SJSA1 (cell line): ENCODE data around the gene ABL1. TPM values are rescaled to one million over a fixed set of nuclear protein-coding genes. Genes with fewer than 3 reads are reported as not detected.

Experiments used
- DNase-seq, 2 experiments: peaks; one replicate each; pipeline ENCODE4 v3.0.0-alpha.2; 2015 to 2020; ENCODE audit warnings: low spot score in 2 of 2, low read depth in 1 of 2
- H3K27ac ChIP-seq: fragments of 250-450 bp; sonication (Bioruptor Pico); 2 replicates; pipeline ENCODE4 v1.5.1; 2020; ENCODE audit warnings: mild to moderate bottlenecking, moderate library complexity
- H3K27me3 ChIP-seq: fragments of 250-450 bp; sonication (Bioruptor Pico); replicated peaks from 2 replicates; pipeline ENCODE4 v1.5.1; 2020; ENCODE audit warnings: mild to moderate bottlenecking, moderate library complexity
- H3K36me3 ChIP-seq: fragments of 250-450 bp; sonication (Bioruptor Pico); 2 replicates; pipeline ENCODE4 v1.5.1; 2020; ENCODE audit warnings: mild to moderate bottlenecking
- H3K4me1 ChIP-seq: fragments of 250-450 bp; sonication (Bioruptor Pico); replicated peaks from 2 replicates; pipeline ENCODE4 v1.6.1; 2021; ENCODE audit warnings: mild to moderate bottlenecking
- H3K4me3 ChIP-seq: fragments of 250-450 bp; sonication (Bioruptor Pico); 2 replicates; pipeline ENCODE4 v1.5.1; 2020; ENCODE audit warnings: mild to moderate bottlenecking
- H3K9me3 ChIP-seq: fragments of 250-450 bp; sonication (Bioruptor Pico); replicated peaks from 2 replicates; pipeline ENCODE4 v1.5.1; 2020; ENCODE audit warnings: mild to moderate bottlenecking
- total RNA-seq: library from RNA; depleted of rRNA; stranded (reverse); fragments of >200 nt; shearing (Covaris generic); gene quantifications from 2 replicates; pipeline ENCODE4 v1.2.3, GENCODE V29; 2014

ABL1 gene
- total RNA-seq, 1 experiment from 2014 or later: 24.7 TPM

GRCh38 chr9:130878295-130878694 lies 43.2 kb downstream of the ABL1 start:
- H3K9me3 ChIP-seq: no peaks in the 10 kb centered on the region
- no peak overlapping the region for H3K27ac ChIP-seq
- no peak overlapping the region for H3K4me3 ChIP-seq
- no peaks in the 10 kb centered on the region for H3K4me1 ChIP-seq
- no peaks in the 10 kb centered on the region for H3K27me3 ChIP-seq
- DNase-seq: no peak
- H3K36me3 ChIP-seq: peaks cover 81% of the 10 kb centered on the region

DNA sequence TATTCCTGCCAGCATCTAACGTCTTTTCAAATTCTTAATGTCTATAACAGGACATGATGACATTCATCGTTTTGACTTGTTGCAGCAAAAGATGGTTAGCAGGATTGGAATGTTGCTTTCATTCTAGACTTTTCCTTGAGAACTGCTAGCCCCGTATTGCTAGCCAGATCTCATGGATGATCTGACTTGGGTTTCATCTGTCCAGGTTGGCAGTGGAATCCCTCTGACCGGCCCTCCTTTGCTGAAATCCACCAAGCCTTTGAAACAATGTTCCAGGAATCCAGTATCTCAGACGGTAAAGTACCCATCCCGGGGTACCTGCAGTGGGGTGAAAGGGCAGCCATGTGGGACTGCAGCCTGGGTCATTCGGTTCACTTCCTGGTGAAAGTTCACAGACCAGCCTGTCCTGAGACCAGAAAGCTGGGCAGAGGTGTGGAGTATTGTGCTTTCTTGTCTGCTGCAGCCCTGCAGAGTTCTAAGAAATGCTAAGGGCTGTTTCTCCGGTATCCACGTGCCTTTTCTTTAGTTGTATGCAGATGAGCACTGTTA lies 44.9 kb downstream of the ABL1 start:
- Histone ChIP-seq H3K27me3 (no peaks in the 10 kb centered on the region), H3K36me3 (peaks cover 80% of the 10 kb centered on the region), H3K4me1 (no peaks in the 10 kb centered on the region), H3K27ac (no peak overlapping the region), H3K9me3 (no peaks in the 10 kb centered on the region), H3K4me3 (no peak overlapping the region)
- no peak for DNase-seq

DNA sequence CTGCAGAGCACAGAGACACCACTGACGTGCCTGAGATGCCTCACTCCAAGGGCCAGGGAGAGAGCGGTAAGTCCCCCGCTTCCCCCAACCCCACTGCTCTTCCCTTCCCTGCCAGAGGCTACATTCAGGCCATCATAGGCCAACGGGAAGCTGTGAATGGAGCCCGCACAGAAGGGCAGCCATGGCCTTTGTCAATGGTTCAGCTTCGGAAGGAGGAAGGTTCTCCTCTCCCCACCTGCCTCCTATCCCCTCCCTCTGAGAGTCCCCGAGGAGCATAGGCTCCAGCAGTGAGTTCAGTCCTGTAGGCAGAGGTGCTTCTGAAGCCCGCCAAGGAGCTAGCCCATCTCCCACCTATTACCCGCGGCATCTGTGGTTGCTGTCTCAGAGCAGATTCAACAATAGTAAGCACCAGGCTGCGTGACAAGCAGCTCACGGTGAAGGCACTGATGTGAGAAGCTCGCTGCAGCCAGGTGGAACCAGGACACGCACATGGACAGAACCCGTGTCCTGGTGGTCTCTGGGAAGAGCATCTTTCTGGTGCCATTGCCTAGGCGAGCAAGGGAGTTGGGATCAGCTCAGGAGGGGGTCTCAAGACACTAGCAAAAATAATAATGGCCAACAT lies 45.7 kb downstream of the ABL1 start:
- Histone ChIP-seq H3K27me3 (no peaks in the 10 kb centered on the region), H3K36me3 (peaks cover 82% of the 10 kb centered on the region), H3K4me1 (no peaks in the 10 kb centered on the region), H3K9me3 (no peaks in the 10 kb centered on the region), H3K27ac (no peak overlapping the region), H3K4me3 (no peak overlapping the region)
- DNase-seq: no peak

DNA sequence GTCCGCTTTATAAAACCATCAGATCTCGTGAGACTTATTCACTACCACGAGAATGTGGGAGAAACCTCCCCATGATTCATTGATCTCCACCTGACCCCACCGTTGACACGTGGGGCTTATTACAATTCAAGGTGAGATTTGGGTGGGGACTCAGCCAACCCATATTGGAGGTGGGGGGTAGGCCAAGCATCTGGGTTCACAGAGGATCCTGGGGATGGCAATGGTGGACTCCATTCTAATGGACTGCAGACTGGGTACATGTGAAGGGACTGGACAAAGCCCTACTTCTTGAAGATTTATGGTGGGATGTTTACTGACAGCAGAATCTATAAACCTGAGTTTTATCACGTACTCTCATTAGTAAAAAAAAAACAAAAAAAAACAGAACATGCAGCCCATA lies 46.5 kb downstream of the ABL1 start:
- no peak overlapping the region for H3K27ac ChIP-seq
- no peak overlapping the region for H3K4me3 ChIP-seq
- no peaks in the 10 kb centered on the region for H3K27me3 ChIP-seq
- no peaks in the 10 kb centered on the region for H3K9me3 ChIP-seq
- DNase-seq: no peak
- H3K4me1 ChIP-seq: no peaks in the 10 kb centered on the region
- peaks cover 90% of the 10 kb centered on the region for H3K36me3 ChIP-seq

DNA sequence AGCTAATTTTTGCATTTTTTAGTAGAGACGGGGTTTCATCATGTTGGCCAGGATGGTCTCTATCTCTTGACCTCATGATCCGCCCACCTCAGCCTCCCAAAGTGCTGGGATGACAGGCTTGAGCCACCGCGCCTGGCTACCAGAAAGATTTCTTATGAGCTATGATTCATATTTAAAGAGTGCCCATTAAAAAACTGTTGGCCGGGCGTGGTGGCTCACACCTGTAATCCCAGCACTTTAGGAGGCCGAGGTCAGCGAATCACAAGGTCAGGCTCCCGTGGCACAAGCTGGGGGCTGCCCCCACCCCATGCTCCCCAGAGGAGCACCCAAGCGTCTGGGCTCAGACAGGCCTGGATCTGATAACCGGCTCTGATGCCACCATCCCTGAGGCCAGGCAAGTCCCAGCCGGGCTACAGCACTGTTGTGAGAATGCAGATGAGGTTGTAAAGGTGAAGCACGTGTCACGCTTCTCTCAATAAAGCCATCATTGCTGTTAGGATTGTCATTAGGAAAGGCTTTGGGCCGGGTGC lies 47.7 kb downstream of the ABL1 start:
- Histone ChIP-seq H3K4me1 (no peaks in the 10 kb centered on the region), H3K4me3 (no peak overlapping the region), H3K36me3 (peaks cover 95% of the 10 kb centered on the region), H3K27ac (no peak overlapping the region), H3K27me3 (no peaks in the 10 kb centered on the region), H3K9me3 (no peaks in the 10 kb centered on the region)
- DNase-seq: no peak

- no peaks in the 10 kb centered on the region for H3K9me3 ChIP-seq
- no peak for DNase-seq
- H3K4me3 ChIP-seq: no peak overlapping the region
- H3K27me3 ChIP-seq: no peaks in the 10 kb centered on the region
- H3K4me1 ChIP-seq: no peaks in the 10 kb centered on the region
- no peak overlapping the region for H3K27ac ChIP-seq
- peaks cover 96% of the 10 kb centered on the region for H3K36me3 ChIP-seq
These were observed 48.4 kb downstream of the ABL1 start for GRCh38 chr9:130883479-130883878.

- peaks cover 96% of the 10 kb centered on the region for H3K36me3 ChIP-seq
- H3K4me1 ChIP-seq: no peaks in the 10 kb centered on the region
- DNase-seq: no peak
- no peak overlapping the region for H3K27ac ChIP-seq
- no peak overlapping the region for H3K4me3 ChIP-seq
- no peaks in the 10 kb centered on the region for H3K27me3 ChIP-seq
- no peaks in the 10 kb centered on the region for H3K9me3 ChIP-seq
These were observed 49.1 kb downstream of the ABL1 start for GRCh38 chr9:130884111-130884531.

GRCh38 chr9:130884542-130885483 lies 49.8 kb downstream of the ABL1 start:
- DNase-seq: no peak
- Histone ChIP-seq H3K36me3 (peaks cover 90% of the 10 kb centered on the region), H3K4me1 (no peaks in the 10 kb centered on the region)

GRCh38 chr9:130885484-130886375 lies 50.7 kb downstream of the ABL1 start:
- Histone ChIP-seq H3K27me3 (no peaks in the 10 kb centered on the region), H3K4me1 (no peaks in the 10 kb centered on the region), H3K9me3 (no peaks in the 10 kb centered on the region), H3K4me3 (no peak overlapping the region), H3K36me3 (peaks cover 86% of the 10 kb centered on the region), H3K27ac (no peak overlapping the region)
- DNase-seq: no peak

More at GRCh38 chr9:130884542-130885483, 49.8 kb downstream of the ABL1 start:
- no peak overlapping the region for H3K4me3 ChIP-seq
- H3K9me3 ChIP-seq: no peaks in the 10 kb centered on the region
- no peak overlapping the region for H3K27ac ChIP-seq
- H3K27me3 ChIP-seq: no peaks in the 10 kb centered on the region

DNA sequence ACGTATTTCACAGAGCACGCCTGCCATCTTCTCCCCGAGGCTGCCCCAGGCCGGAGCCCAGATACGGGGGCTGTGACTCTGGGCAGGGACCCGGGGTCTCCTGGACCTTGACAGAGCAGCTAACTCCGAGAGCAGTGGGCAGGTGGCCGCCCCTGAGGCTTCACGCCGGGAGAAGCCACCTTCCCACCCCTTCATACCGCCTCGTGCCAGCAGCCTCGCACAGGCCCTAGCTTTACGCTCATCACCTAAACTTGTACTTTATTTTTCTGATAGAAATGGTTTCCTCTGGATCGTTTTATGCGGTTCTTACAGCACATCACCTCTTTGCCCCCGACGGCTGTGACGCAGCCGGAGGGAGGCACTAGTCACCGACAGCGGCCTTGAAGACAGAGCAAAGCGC lies 51.9 kb downstream of the ABL1 start:
- H3K4me3 ChIP-seq: no peak overlapping the region
- H3K9me3 ChIP-seq: no peaks in the 10 kb centered on the region
- H3K27me3 ChIP-seq: no peaks in the 10 kb centered on the region
- no peak overlapping the region for H3K27ac ChIP-seq
- H3K36me3 ChIP-seq: peaks cover 73% of the 10 kb centered on the region
- H3K4me1 ChIP-seq: no peaks in the 10 kb centered on the region
- no peak for DNase-seq

DNA sequence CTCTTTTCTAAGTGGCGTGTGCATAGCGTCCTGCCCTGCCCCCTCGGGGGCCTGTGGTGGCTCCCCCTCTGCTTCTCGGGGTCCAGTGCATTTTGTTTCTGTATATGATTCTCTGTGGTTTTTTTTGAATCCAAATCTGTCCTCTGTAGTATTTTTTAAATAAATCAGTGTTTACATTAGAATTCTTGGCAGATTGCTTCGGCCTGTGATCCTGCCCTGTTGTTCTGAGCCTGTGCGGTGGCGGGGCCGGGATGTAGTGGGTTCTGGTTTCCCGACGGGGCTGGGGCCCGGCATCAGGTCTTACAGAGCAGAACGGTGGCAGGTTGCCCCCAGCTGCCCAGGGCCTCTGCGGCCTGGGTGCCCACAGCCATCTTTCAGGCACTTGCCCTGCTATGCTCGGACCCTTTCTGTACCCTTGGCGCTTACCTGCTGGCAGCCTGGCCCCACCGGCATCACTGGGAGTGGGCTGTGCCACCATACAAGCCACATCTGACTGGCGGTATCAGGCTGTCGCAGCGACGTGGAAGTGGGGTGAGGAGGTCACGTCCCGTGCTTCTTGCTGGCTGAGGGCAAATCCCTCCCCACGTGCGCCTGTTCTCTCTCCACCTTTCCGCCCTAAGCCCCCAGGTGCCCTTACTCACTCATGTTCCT lies 52.6 kb downstream of the ABL1 start:
- H3K27me3 ChIP-seq: no peaks in the 10 kb centered on the region
- H3K4me1 ChIP-seq: no peaks in the 10 kb centered on the region
- H3K4me3 ChIP-seq: no peak overlapping the region
- H3K36me3 ChIP-seq: peaks cover 72% of the 10 kb centered on the region
- no peak for DNase-seq
- no peak overlapping the region for H3K27ac ChIP-seq
- H3K9me3 ChIP-seq: no peaks in the 10 kb centered on the region

GRCh38 chr9:130888146-130888885 lies 53.3 kb downstream of the ABL1 start:
- no peak for DNase-seq
- no peaks in the 10 kb centered on the region for H3K27me3 ChIP-seq
- no peaks in the 10 kb centered on the region for H3K4me1 ChIP-seq
- H3K4me3 ChIP-seq: no peak overlapping the region
- no peaks in the 10 kb centered on the region for H3K9me3 ChIP-seq
- H3K36me3 ChIP-seq: peaks cover 68% of the 10 kb centered on the region
- no peak overlapping the region for H3K27ac ChIP-seq
